ENCODE measurements around the gene CCDC107.

DNA sequence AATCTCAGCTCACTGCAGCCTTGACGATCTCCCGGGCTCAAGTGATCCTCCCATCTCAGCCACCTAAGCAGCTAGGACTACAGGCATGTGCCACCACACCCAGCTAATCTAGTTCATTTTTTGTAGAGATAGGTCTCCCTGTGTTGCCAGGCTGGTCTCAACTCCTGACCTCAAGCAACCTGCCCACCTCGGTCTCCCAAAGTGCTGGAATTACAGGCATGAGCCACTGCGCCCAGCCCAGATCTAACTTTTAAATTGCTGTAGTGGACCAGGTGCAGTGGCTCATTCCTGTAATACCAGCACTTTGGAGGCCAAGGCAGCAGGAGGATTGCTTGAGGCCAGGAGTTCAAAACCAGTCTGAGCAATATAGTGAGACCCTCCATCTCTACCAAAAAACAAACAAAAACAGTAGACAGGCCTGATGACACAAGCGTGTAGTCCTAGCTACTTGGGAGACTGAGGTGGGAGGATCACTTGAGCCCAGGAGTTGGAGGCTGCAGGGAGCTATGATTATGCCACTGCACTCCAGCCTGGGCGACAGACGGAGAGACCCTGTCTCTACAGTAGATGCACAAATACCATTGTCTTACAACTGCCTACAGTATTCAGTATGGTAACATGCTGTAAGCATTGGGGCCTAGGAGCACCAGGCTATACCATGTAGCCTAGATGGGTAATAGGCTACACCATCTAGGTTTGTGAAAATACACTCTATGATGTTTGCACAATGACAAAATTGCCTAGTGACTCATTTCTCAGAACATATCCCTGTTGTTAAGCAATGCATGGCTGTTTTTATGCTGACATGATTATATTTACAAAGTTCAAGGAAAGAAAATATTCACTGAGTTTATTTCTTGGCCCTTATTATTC is 5.9 kb upstream of the CCDC107 start:
- no peak for TF ChIP-seq CTCF (conservative IDR thresholded peaks at IDR 0.05; ENCODE audit: low read length)
- no peak for TF ChIP-seq EZH2phosphoT487 (IDR thresholded peaks at IDR 0.05; ENCODE audit: borderline replicate concordance, low read depth, low read length)

Data from OCI-LY7 (cell line).